ENCODE data around the gene ANKRD44.

DNA sequence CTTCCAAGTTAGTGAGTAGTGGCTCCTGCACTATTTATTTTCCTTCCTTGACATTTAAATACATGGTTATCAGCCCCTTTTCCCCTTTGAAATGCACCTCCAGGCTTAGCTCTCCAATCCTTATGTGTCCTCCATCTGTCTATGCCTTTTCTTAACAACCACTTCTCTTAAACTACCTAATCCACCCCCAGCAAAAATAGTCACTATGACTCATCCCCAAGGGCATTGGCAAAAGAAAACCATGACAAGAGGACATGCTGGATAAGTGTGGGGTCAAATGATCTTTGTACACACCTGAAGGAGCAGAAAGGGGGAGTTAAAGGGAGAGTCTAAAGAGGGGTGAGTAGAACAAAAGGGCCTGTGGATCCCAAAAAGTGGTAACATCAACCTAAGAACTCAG is 127.2 kb downstream of the ANKRD44 start:
- TF ChIP-seq, protein P1, sequence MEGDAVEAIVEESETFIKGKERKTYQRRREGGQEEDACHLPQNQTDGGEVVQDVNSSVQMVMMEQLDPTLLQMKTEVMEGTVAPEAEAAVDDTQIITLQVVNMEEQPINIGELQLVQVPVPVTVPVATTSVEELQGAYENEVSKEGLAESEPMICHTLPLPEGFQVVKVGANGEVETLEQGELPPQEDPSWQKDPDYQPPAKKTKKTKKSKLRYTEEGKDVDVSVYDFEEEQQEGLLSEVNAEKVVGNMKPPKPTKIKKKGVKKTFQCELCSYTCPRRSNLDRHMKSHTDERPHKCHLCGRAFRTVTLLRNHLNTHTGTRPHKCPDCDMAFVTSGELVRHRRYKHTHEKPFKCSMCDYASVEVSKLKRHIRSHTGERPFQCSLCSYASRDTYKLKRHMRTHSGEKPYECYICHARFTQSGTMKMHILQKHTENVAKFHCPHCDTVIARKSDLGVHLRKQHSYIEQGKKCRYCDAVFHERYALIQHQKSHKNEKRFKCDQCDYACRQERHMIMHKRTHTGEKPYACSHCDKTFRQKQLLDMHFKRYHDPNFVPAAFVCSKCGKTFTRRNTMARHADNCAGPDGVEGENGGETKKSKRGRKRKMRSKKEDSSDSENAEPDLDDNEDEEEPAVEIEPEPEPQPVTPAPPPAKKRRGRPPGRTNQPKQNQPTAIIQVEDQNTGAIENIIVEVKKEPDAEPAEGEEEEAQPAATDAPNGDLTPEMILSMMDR (conservative IDR thresholded peaks at IDR 0.05 in 1 of 2, IDR thresholded peaks at IDR 0.05 in 1 of 2; ENCODE audit: extremely low read depth in 1 of 2, insufficient read depth in 1 of 2, low read depth in 1 of 2, low read length in 2 of 2), result no peak
- no peak for TF ChIP-seq EZH2 (IDR thresholded peaks at IDR 0.05; ENCODE audit: borderline replicate concordance, low read length)

Measured in mammary epithelial cell (primary cell).